Amniotic epithelial cell (primary cell): ENCODE measurements around the gene PATE4.
A peak's percentile ranks its signal among the peaks of the same experiment; 100 is the strongest.
"Not testable (repeated sequence)": the region's sequence is repeated elsewhere in the genome, so short reads cannot be mapped to it uniquely, and the experiment has no call there.

ENCODE experiments used
- DNase-seq: peaks from one replicate; pipeline ENCODE4 v3.0.0-alpha.2; 2010; ENCODE audit warnings: low read depth

PATE4 gene, protein sequence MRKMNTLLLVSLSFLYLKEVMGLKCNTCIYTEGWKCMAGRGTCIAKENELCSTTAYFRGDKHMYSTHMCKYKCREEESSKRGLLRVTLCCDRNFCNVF

GRCh38 chr11:125833016-125833415 lies at the start of gene PATE4:
Gene PATE4, plus strand, starts transcription at chr11:125833316. Its CDS starts 44 bp downstream, at chr11:125833360.
- DNase-seq: no peak

DNA sequence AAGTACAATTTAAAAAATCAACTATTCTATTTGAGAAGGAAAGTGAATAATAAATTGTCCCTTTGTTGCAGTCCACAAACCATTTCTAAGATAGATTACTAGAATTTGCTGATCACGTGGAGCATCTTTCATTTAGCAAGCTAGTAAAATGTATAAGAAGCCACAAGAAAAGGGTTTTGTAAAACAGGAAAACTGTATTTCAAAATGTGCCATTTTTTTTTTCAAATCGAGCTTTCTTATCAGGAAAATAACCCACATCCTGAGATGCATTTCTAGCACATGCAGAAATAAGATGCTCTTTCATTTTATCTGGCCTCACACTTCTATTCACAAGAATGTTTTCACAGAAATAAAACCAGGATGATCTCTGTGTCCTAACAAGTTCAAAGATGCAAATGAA lies 48.4 kb upstream of the PATE4 start:
- no peak for DNase-seq

- no peak for DNase-seq
Measured at GRCh38 chr11:125787827-125788226, 45.3 kb upstream of the PATE4 start, which contains the start of gene PATE3. Gene PATE3, plus strand, starts transcription at chr11:125788127. Its CDS starts 25 bp downstream, at chr11:125788152.

GRCh38 chr11:125790825-125791224 lies 42.3 kb upstream of the PATE4 start:
- no peak for DNase-seq

- DNase-seq: no peak
Measured at GRCh38 chr11:125797641-125798040, 35.5 kb upstream of the PATE4 start.

DNA sequence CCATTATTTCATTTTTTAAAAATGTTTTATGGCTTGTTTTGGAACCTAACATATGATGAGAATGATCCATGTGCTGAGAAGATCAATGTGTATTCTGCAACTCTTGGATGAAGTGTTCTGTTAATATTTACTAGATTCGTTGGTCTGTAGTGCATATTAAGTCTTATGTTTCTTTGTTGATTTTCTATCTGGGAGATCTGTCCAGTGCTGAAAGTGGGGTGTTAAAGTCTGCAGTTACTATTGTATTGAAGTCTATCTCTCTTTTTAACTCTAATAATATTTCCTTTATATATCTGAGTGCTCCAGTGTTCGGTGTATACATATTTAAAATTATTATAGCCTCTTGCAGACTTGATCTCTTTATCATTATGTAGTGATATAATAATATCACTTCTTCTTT lies 33.3 kb upstream of the PATE4 start:
- no peak for DNase-seq

- no peak for DNase-seq
Measured at GRCh38 chr11:125802387-125802786, 30.7 kb upstream of the PATE4 start.

DNA sequence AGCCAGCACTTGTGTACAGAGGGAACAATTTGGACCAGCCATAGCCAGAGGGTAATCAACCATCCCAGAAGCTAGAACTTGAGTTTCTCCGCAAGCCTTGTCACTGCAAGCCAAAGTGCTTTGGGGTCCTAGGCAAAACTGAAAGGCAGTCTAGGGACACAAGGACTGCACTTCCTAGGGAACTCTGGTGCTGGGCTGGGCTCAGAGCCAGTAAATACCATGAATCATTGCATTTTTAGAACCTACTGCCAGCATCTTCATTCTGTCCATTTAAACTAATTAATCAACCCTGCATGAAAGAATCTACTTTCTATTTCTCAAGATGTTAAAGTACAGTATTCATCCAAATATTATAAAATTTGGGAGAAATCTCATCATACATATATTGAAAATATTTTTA lies 25.2 kb upstream of the PATE4 start:
- no peak for DNase-seq

GRCh38 chr11:125835748-125836147 lies 2.6 kb downstream of the PATE4 start:
- DNase-seq: no peak

DNA sequence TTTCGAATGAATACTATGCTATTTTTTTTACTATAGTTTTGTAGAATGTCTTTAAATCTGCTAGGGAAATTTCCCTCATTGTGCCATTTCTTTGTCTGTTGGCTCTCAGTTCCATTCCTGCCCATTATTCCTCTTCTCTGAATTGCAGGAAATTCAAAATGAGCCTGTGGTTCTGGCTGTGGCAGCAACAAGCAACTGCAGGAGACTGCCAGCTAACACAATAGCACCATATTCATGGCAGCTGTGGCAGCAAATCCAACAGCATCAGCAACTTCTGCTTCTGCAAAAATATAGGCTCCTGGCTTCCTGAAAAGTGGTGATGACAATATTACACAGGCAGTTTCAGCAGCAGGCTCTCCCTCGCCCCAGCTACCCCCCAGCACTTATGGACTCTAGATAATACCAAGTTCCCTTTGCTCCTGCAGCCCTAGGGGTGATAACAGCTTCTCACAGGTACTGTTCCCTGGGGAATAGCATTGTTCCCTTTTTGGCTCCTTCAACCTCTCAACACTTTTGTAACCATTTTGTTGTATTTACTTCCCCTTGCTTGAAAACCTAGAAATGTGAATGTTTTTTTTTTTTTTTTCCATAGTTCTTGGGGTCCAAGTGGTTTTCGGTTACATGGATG lies 9.3 kb downstream of the PATE4 start:
- DNase-seq: no peak

DNA sequence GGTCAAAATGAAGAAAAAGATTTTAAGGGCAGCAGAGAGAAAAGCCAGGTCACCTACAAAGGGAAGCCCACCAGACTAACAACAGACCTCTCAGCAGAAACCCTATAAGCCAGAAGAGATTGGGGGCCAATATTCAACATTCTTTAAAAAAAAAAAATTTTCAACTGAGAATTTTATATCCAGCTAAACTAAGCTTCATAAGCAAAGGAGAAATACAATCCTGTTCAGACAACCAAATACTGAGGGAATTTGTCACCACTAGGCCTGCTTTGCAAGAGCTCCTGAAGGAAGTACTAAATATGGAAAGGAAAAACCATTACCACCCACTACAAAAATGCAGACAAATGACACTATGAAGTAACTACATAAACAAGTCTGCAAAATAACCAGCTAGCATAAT lies 13.1 kb downstream of the PATE4 start:
- DNase-seq: no peak

DNA sequence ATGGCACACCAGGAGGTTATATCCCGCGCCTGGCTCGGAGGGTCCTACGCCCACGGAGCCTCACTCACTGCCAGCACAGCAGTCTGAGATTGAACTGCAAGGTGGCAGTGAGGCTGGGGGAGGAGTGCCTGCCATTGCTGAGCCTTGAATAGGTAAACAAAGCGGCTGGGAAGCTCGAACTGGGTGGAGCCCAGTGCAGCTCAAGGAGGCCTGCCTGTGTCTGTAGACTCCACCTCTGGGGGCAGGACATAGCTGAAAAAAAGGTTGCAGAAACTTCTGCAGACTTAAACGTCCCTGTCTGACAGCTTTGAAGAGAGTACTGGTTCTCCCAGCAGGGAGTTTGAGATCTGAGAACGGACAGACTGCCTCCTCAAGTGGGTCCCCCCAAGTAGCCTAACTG lies 24.6 kb downstream of the PATE4 start:
- DNase-seq: not testable (repeated sequence)

GRCh38 chr11:125862786-125863185 lies 29.7 kb downstream of the PATE4 start:
- not testable (repeated sequence) for DNase-seq

GRCh38 chr11:125865354-125865753 lies 32.2 kb downstream of the PATE4 start:
- not testable (repeated sequence) for DNase-seq

- DNase-seq: no peak
Measured at GRCh38 chr11:125869521-125869920, 36.4 kb downstream of the PATE4 start.

DNA sequence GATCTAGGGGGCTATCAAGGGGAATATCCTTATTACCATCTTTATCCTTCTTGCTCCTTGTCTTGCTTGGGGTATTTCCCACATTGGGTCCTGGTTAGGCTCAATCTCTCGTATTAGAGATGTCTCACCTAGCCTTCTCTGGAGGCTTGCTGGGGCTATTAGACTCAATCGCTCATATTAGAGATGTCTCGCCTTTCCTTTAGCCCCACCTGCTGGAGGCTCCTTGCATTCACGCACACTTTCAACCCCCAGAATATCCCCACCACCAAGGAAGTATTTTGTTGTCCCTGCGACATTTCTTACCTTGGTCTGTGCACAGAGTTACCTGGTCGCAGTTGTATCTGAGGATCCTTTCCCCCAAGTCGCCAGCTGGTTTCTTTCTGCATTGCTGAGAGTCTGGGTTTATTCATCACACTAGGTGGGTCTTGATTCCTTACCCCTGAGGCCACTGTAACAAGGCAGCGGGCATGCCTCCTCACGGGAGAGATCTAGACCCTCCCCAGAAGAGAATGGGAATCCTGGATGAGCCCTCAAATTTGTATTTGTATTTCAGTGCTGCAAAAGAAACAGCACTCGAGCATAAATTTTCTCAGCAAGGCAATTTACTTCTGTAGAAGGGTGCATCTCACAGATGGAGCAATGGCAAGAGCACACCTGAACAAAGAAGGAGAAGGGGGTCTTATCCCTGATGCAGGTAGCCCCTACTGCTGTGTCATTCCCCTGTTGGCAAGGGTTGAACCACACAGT lies 38.4 kb downstream of the PATE4 start:
- DNase-seq: peak; percentile 42

DNA sequence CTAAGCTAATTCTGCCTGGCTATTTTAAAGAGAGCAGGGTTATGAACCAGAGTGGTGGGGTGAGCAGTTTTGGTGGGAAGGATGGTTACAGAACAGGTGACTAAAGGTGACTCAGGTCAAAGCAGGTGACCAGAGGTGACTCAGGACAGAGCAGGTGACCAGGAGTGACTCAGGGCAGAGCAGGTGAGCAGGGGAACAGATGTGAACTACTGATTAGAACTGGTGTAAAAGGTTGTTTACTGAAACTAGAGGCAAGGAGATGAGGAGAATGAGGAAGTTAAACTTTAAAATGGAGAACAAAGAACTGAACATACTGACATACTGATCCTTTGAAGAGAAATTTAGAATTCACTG lies 39.0 kb downstream of the PATE4 start:
- DNase-seq: no peak

- DNase-seq: no peak
Measured at GRCh38 chr11:125873881-125874555, 40.9 kb downstream of the PATE4 start.

GRCh38 chr11:125874556-125875124 lies 41.5 kb downstream of the PATE4 start:
- DNase-seq: peak; percentile 69

GRCh38 chr11:125881291-125881690 lies 48.2 kb downstream of the PATE4 start:
- no peak for DNase-seq

- no peak for DNase-seq
Measured at GRCh38 chr11:125883375-125883774, 50.3 kb downstream of the PATE4 start.

DNA sequence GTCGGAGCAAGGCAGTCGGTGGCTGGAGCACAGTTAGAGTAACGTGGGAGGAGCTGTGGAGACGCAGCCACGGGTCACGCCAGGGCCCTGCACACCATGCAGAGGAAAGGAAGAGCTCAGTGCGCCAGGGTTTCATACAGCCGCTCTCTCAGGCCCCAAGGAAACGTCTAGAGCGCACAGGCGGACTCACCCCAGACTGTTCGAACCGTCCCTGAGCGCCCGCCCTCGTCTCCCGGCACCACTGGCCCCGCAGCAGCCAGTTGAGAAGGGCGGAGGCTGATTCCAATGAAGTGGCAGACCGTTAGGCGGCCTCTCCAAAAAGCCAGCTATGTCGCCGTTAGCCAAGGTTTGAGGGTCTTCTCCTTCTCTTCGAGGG lies 53.9 kb downstream of the PATE4 start:
- DNase-seq: peak; percentile 42
